HG03571 (cell line): ENCODE results near the gene GOPC.

Experiments used
- ATAC-seq: cut with Tn5 transposase; IDR thresholded peaks from one replicate; pipeline ENCODE4 v1.9.1; 2021; ENCODE audit not compliant: unreplicated experiment

Gene GOPC

GRCh38 chr6:117550078-117550600 lies 52.2 kb downstream of the GOPC start:
- ATAC-seq = no peak

DNA sequence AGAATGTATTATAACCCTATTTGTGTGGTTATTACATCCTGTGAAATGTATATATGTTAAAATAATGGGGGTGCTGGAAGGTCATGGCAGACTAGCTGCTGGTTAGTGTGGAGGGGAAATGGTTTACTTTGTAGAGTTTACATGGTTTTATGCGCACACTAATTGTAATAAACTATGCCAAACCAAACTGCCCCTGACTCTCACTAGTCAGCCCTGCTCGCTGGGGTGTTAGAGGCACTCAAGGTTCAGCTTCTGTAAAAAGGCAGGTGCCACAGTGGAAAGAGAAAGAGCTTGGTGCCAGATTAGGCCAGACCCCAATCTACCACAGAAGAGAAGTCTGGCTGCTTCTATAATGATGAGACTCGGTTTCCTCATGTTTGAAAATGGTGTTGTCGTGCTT lies 52.7 kb downstream of the GOPC start:
- no peak for ATAC-seq

DNA sequence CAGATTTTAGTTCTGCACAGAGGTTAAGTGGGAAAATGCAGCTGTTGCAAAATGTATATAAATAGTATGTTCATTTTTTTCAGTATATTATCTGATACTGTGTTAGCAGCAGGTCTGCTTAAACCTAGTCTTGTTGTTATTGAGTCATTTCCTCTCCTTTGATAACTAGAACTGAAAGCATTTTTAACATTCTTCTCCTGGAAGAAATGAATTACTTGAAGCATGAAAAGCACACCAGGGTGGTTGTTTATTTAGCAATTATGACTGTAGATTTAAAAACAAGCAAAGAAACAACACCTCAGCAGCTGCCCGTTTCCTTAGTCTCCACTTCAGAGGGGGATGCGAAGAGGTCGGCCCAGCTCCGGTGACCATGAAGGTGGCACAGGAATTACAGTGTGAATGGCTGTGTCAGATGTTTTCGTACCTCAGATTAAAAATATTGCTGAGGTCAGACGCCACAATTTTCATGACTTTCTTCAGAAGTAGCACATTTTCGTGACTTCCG lies 53.5 kb downstream of the GOPC start:
- no peak for ATAC-seq

GRCh38 chr6:117547688-117548621 lies 54.4 kb downstream of the GOPC start:
- ATAC-seq = peak; percentile 40

GRCh38 chr6:117546674-117547073 lies 55.6 kb downstream of the GOPC start:
- ATAC-seq = no peak

DNA sequence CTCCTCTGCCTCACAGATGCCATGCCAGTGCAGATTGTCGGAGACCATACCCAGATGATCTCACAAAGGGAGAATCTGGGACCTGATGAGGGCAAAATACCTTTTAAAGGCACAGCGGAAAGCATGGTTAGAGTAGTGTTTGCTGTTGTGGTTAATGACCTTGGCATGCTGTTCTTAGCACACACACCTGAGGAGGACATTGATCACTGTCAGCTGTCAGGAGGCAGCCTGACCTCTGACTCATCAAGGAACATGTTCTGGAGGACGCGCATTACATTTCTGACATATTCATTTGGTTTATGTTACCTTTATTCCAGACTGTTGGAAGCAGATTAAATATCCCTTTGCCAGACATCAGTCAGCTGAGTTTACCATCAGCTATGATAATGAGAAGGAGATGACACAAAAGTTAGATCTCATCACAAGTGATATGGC lies 57.1 kb downstream of the GOPC start:
- ATAC-seq = no peak

DNA sequence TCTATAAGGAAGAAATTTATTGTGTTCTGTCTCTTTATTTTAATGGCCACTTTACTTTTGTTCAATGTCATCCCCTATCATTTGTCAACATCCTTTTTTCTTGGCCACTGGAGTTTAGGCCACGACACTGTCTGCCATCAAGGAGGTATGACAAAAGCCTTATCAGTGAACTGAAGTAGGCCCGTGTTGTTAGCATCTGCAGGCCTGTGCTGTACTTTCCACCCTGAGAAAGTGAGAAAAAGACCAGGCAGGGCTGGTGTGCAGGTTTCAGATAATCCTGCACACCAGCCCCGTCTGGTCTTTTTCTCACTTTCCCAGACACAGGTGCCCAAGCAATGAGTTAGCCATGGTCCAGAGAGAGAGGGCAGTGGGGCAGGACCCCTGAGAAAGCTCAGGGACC lies 57.6 kb downstream of the GOPC start:
- ATAC-seq = no peak

GRCh38 chr6:117542493-117542892 lies 59.8 kb downstream of the GOPC start:
- no peak for ATAC-seq

- ATAC-seq = no peak
These were observed 61.6 kb downstream of the GOPC start for GRCh38 chr6:117540670-117541069.

DNA sequence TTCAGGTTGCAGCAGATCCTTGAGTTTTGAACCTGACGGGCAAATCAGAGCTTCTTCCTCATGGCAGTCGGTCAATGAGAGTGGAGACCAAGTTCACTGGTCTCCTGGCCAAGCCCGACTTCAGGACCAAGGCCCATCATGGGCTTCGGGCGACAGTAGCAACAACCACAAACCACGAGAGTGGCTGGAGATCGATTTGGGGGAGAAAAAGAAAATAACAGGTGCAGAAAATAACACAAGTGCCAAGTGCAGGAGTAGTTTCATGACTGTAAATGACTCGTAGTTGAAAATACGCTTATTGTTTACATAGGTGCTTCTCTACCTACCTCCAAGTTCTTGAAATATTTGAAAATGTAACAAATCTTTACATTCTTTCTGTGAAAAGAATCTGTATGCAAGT lies 63.7 kb downstream of the GOPC start:
- no peak for ATAC-seq

- no peak for ATAC-seq
These were observed 66.0 kb downstream of the GOPC start for GRCh38 chr6:117536317-117536716.

- ATAC-seq = no peak
These were observed 67.3 kb downstream of the GOPC start for GRCh38 chr6:117534974-117535373.

- no peak for ATAC-seq
These were observed 68.5 kb downstream of the GOPC start for GRCh38 chr6:117533775-117534174.

GRCh38 chr6:117531809-117532725 lies 70.2 kb downstream of the GOPC start:
- no peak for ATAC-seq

DNA sequence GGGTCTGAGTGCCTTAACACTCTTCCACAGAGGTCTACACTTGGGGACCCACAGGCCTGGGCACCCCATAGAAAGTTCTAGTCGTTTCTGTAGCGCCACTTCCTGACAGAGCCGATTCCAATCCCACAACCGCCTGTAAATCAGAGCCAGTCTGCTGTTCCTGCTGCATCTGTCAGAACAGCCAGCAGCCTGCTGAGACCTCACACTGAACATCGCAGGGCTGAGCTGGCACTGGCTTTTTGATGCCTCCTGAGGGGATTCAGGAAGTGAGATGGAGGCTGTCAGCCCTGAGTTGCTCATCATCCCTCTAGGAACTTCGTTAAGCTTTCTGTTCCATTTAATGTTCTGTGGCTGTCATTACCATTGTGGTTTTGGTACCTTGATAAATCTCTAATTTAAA lies 71.0 kb downstream of the GOPC start:
- no peak for ATAC-seq

DNA sequence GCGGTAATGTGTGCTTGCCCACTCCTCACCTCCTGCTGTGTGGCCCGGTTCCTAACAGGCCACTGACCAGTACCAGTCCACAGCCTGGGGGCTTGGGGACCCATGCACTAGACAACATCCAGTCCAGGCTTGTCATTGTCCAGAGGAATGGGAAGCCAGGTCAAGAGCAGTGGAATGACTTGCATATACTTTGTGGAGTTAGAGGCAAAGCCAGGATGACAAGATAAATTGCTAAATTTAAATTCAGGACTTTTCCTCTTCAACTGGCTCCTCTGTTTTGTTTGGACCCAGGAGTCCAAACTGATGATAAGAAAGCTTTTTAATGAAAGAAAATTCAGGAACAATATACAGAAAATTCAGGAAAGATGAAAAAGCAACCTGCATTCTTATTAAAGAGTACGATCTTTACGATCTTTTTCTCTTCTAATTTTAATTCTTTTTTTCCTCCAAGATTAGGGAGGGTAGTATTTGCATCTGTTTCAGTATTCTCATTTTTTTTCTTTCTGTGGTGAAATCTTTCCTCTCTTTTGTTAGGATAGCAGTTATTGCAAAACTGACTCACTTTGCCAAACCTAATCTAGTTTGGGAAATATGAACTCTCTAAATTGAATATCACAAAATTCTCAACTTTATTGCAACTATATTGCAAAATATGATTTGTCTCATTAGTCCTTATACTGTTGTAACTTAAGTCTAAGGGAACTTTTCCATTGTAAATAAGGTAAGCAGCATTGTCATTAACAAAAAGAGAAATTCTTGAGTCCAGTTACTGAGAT lies 71.7 kb downstream of the GOPC start:
- ATAC-seq = no peak

GRCh38 chr6:117525607-117526006 lies 76.7 kb downstream of the GOPC start:
- ATAC-seq = no peak

- ATAC-seq = no peak
These were observed 80.4 kb downstream of the GOPC start for GRCh38 chr6:117521791-117522502.

DNA sequence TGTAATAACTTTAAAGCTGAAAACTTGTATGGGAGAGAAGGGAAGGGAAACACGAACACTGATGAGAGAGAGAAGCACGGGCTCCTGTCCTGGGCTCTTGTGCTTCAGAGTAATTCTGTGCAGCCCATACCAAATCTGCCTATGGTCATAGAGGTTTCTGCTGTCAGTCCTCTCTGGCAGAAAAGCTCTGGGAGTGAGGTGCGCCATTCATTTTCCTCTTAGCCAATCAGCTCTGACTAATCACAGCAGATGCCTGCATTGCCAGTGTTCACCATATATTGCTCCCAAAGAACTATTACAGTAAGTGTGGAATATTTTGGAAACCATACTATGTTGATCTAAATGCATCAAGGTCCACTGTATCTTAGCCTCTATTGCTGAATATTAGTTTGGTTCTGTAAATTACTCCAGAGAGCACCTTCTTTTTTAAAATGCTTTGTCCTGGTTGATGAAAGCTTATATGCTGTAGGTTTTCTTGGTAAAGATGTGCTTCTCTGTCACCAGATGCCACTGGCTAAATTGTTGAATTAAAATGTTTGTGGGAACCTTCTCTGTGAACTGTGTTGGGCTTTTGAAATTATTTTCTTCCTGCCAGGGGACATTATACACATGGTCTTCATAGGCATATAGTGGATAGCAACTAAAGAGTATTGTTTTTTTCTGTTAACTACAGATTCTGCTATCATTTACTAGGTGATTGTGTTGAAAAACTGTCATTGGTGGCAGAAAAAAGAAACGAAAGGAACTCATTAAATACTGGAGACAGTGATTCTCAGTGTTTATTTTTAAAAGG lies 81.5 kb downstream of the GOPC start:
- no peak for ATAC-seq
